ENCODE measurements around the gene APC2. TPM values are rescaled to one million over a fixed set of nuclear protein-coding genes. Genes with fewer than 3 reads are reported as not detected.

Gene APC2
- total and polyA plus RNA-seq, 7 donors: under 0.01 to 2.0 (median 1.1) TPM; not detected in 2

DNA sequence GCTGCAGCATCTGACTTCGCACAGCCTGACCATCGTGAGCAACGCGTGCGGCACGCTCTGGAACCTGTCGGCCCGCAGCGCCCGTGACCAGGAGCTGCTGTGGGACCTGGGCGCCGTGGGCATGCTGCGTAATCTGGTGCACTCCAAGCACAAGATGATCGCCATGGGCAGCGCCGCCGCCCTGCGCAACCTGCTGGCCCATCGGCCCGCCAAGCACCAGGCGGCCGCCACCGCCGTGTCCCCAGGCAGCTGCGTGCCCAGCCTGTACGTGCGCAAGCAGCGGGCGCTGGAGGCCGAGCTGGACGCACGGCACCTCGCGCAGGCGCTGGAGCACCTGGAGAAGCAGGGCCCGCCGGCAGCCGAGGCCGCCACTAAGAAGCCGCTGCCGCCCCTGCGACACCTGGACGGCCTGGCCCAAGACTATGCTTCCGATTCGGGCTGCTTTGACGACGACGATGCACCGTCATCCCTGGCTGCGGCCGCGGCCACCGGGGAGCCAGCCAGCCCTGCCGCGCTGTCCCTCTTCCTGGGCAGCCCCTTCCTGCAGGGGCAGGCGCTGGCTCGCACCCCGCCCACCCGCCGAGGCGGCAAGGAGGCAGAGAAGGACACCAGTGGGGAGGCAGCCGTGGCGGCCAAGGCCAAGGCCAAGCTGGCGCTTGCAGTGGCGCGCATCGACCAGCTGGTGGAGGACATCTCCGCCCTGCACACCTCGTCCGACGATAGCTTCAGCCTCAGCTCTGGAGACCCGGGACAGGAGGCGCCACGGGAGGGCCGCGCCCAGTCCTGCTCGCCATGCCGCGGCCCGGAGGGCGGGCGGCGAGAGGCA is 15.5 kb downstream of the APC2 start:
- no peak for DNase-seq
- TF ChIP-seq POLR2AphosphoS5 (IDR thresholded peaks at IDR 0.05): no peak
- no peak for TF ChIP-seq EP300 (IDR thresholded peaks at IDR 0.05)
- TF ChIP-seq POLR2A (IDR thresholded peaks at IDR 0.05): no peak
- TF ChIP-seq, protein P1, sequence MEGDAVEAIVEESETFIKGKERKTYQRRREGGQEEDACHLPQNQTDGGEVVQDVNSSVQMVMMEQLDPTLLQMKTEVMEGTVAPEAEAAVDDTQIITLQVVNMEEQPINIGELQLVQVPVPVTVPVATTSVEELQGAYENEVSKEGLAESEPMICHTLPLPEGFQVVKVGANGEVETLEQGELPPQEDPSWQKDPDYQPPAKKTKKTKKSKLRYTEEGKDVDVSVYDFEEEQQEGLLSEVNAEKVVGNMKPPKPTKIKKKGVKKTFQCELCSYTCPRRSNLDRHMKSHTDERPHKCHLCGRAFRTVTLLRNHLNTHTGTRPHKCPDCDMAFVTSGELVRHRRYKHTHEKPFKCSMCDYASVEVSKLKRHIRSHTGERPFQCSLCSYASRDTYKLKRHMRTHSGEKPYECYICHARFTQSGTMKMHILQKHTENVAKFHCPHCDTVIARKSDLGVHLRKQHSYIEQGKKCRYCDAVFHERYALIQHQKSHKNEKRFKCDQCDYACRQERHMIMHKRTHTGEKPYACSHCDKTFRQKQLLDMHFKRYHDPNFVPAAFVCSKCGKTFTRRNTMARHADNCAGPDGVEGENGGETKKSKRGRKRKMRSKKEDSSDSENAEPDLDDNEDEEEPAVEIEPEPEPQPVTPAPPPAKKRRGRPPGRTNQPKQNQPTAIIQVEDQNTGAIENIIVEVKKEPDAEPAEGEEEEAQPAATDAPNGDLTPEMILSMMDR (IDR thresholded peaks at IDR 0.05): peak in 3 of 4 experiments; percentile 23 to 44 (median 33)
- H3K9me3 ChIP-seq: no peaks in the 10 kb centered on the region
- 25 to 42% methylated on average over 83 of the region's 83 CpGs for WGBS, 2 donors
- H3K36me3 ChIP-seq: peaks cover 0 to 9% (median 3%) of the 10 kb centered on the region in 4 donors
- H3K27me3 ChIP-seq: peaks cover 44 to 61% (median 55%) of the 10 kb centered on the region in 3 donors
- no peak overlapping the region for H3K27ac ChIP-seq
- intact Hi-C loops (cut with DNase I): no loop called here
- H3K4me3 ChIP-seq: no peak overlapping the region
- H3K4me1 ChIP-seq: peaks cover 0 to 52% (median 48%) of the 10 kb centered on the region in 4 donors

DNA sequence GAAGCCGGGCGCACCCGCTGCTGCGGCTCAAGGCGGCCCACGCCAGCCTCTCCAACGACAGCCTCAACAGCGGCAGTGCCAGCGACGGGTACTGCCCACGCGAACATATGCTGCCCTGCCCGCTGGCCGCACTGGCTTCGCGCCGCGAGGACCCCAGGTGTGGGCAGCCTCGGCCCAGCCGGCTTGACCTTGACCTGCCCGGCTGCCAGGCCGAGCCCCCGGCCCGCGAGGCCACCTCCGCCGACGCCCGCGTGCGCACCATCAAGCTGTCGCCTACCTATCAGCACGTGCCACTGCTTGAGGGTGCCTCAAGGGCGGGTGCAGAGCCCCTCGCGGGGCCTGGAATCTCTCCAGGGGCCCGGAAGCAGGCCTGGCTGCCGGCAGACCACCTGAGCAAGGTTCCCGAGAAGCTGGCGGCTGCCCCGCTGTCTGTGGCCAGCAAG is 16.1 kb downstream of the APC2 start:
- 35 to 47% methylated on average over 41 of the region's 41 CpGs for WGBS, 2 donors
- Histone ChIP-seq H3K27me3 (peaks cover 51 to 67% (median 61%) of the 10 kb centered on the region in 3 donors), H3K4me3 (no peak overlapping the region), H3K9me3 (no peaks in the 10 kb centered on the region), H3K4me1 (peaks cover 0 to 58% (median 54%) of the 10 kb centered on the region in 4 donors), H3K36me3 (peaks cover 0 to 2% (median 0%) of the 10 kb centered on the region in 4 donors), H3K27ac (no peak overlapping the region)
- no peak for DNase-seq
- intact Hi-C loops (cut with DNase I): no loop called here
- TF ChIP-seq POLR2A (IDR thresholded peaks at IDR 0.05) (no peak), POLR2AphosphoS5 (IDR thresholded peaks at IDR 0.05) (no peak), EP300 (IDR thresholded peaks at IDR 0.05) (no peak)
- TF ChIP-seq, protein P1 (IDR thresholded peaks at IDR 0.05): no peak

DNA sequence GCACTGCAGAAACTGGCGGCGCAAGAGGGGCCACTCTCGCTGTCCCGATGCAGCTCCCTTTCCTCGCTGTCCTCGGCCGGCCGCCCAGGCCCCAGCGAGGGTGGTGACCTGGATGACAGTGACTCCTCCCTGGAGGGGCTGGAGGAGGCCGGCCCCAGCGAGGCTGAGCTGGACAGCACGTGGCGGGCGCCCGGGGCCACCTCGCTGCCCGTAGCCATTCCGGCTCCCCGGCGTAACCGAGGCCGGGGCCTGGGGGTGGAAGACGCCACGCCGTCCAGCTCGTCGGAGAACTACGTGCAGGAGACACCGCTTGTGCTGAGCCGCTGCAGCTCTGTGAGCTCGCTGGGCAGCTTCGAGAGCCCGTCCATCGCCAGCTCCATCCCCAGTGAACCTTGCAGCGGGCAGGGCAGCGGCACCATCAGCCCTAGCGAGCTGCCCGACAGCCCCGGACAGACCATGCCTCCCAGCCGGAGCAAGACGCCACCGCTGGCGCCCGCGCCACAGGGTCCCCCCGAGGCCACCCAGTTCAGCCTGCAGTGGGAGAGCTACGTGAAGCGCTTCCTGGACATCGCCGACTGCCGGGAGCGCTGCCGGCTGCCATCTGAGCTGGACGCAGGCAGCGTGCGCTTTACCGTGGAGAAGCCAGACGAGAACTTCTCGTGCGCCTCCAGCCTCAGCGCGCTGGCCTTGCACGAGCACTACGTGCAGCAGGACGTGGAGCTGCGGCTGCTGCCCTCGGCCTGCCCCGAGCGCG is 16.7 kb downstream of the APC2 start:
- H3K27ac ChIP-seq: no peak overlapping the region
- no peaks in the 10 kb centered on the region for H3K36me3 ChIP-seq
- no peak for DNase-seq
- WGBS, 2 donors: 29 to 38% methylated on average over 70 of the region's 70 CpGs
- H3K4me1 ChIP-seq: peaks cover 0 to 64% (median 60%) of the 10 kb centered on the region in 4 donors
- peaks cover 57 to 73% (median 67%) of the 10 kb centered on the region in 3 donors for H3K27me3 ChIP-seq
- H3K4me3 ChIP-seq: no peak overlapping the region
- TF ChIP-seq, protein P1 (IDR thresholded peaks at IDR 0.05): no peak
- TF ChIP-seq POLR2AphosphoS5 (IDR thresholded peaks at IDR 0.05) (no peak), EP300 (IDR thresholded peaks at IDR 0.05) (no peak), POLR2A (IDR thresholded peaks at IDR 0.05) (no peak)
- H3K9me3 ChIP-seq: no peaks in the 10 kb centered on the region
- intact Hi-C loops (cut with DNase I): no loop called here

DNA sequence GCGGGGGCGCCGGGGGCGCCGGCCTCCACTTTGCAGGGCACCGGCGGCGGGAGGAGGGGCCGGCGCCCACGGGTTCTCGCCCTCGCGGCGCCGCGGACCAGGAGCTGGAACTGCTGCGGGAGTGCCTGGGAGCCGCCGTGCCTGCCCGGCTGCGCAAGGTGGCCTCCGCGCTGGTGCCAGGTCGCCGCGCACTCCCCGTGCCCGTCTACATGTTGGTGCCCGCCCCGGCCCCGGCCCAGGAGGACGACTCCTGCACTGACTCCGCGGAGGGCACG is 17.2 kb downstream of the APC2 start:
- DNase-seq: no peak
- Histone ChIP-seq H3K9me3 (no peaks in the 10 kb centered on the region), H3K4me1 (peaks cover 0 to 68% (median 63%) of the 10 kb centered on the region in 4 donors), H3K36me3 (no peaks in the 10 kb centered on the region), H3K27ac (no peak overlapping the region), H3K27me3 (peaks cover 62 to 79% (median 72%) of the 10 kb centered on the region in 3 donors), H3K4me3 (no peak overlapping the region)
- intact Hi-C loops (cut with DNase I): no loop called here
- TF ChIP-seq, protein P1 (IDR thresholded peaks at IDR 0.05): no peak
- TF ChIP-seq EP300 (IDR thresholded peaks at IDR 0.05) (no peak), POLR2AphosphoS5 (IDR thresholded peaks at IDR 0.05) (no peak), POLR2A (IDR thresholded peaks at IDR 0.05) (no peak)
- 4 to 5% methylated on average over 36 of the region's 36 CpGs for WGBS, 2 donors

All from sigmoid colon (tissue), 7 donors.